SK-N-SH (cell line): ENCODE measurements around the gene TRAF2. TPM values are rescaled to one million over a fixed set of nuclear protein-coding genes. Genes with fewer than 3 reads are reported as not detected.
A peak's percentile ranks its signal among the peaks of the same experiment; 100 is the strongest.

ENCODE experiments used
- CTCF ChIA-PET: fragments of 300-600, 350-600 bp; formaldehyde crosslinking; extraction: SDS; loops from one replicate; lab custom pipeline; 2021; lab: Yijun Ruan, JAX
- POLR2A ChIA-PET: fragments of 350-600 bp; sonication (Branson Sonifier 250); formaldehyde crosslinking; extraction: SDS; loops from one replicate; lab custom pipeline; 2020; ENCODE audit warnings: antibody characterized with exemption, inconsistent platforms; lab: Yijun Ruan, JAX
- DNase-seq: peaks from one replicate; pipeline ENCODE4 v3.0.0; 2012
- H2AFZ ChIP-seq: fragments of 200-600 bp; sonication (generic); 2 replicates; pipeline ENCODE4 v1.8.1; 2016; ENCODE audit warnings: antibody characterized with exemption, mild to moderate bottlenecking, low read depth
- H3F3A ChIP-seq: fragments of 200-600 bp; sonication (generic); replicated peaks from 2 replicates; pipeline ENCODE3; 2016; ENCODE audit warnings: antibody characterized with exemption, mild to moderate bottlenecking; ENCODE audit not compliant: insufficient read depth
- H3K27ac ChIP-seq, 2 experiments: fragments of 200-500 bp in 1 of 2; fragments of 200-600 bp in 1 of 2; sonication (Bioruptor generic) in 1 of 2; sonication (generic), shearing (Covaris generic) in 1 of 2; 2 replicates each; pipeline versions ENCODE4 v1.5.1 to v1.6.1; 2014 to 2016; ENCODE audit warnings: low read depth in 2 of 2, inconsistent platforms in 1 of 2, low read length in 1 of 2, mild to moderate bottlenecking in 1 of 2, mixed read lengths in 1 of 2
- H3K27me3 ChIP-seq: fragments of 200-600 bp; sonication (generic), shearing (Covaris generic); 2 replicates; pipeline ENCODE4 v1.6.1; 2016; ENCODE audit warnings: mixed run types; ENCODE audit not compliant: insufficient read depth
- H3K36me3 ChIP-seq, 2 experiments: fragments of 200-500 bp in 1 of 2; fragments of 200-600 bp in 1 of 2; sonication (Bioruptor generic) in 1 of 2; sonication (generic) in 1 of 2; replicated peaks in 1 of 2; 2 replicates each; pipeline versions ENCODE3 to v1.5.1; 2014 to 2016; ENCODE audit warnings: low read length in 1 of 2, mild to moderate bottlenecking in 1 of 2; ENCODE audit not compliant: insufficient read depth in 2 of 2, control insufficient read depth in 1 of 2
- H3K4me1 ChIP-seq, 2 experiments: fragments of 200-500 bp in 1 of 2; fragments of 200-600 bp in 1 of 2; sonication (Bioruptor generic) in 1 of 2; sonication (generic), shearing (Covaris generic) in 1 of 2; 2 replicates each; pipeline versions ENCODE4 v1.5.1 to v1.6.1; 2014 to 2016; ENCODE audit warnings: low read depth in 1 of 2, low read length in 1 of 2, mixed run types in 1 of 2; ENCODE audit not compliant: insufficient read depth in 2 of 2, control insufficient read depth in 1 of 2
- H3K4me2 ChIP-seq: fragments of 200-600 bp; sonication (generic), shearing (Covaris generic); 2 replicates; pipeline ENCODE4 v1.6.1; 2017; ENCODE audit warnings: mixed run types
- H3K4me3 ChIP-seq, 2 experiments: fragments of 200-500 bp in 1 of 2; fragments of 200-600 bp in 1 of 2; sonication (Bioruptor generic) in 1 of 2; sonication (generic), shearing (Covaris generic) in 1 of 2; 2 replicates each; pipeline versions ENCODE4 v1.5.1 to v1.8.1; 2014 to 2016; ENCODE audit warnings: low read depth in 2 of 2, inconsistent platforms in 1 of 2, low read length in 1 of 2, mild to moderate bottlenecking in 1 of 2, mixed read lengths in 1 of 2, moderate library complexity in 1 of 2
- H3K79me2 ChIP-seq: fragments of 200-600 bp; sonication (generic); 2 replicates; pipeline ENCODE4 v1.8.1; 2017; ENCODE audit warnings: mild to moderate bottlenecking; ENCODE audit not compliant: insufficient read depth
- H3K9ac ChIP-seq: fragments of 200-600 bp; sonication (generic); 2 replicates; pipeline ENCODE4 v1.6.1; 2017; ENCODE audit warnings: mixed run types
- H3K9me2 ChIP-seq: fragments of 200-600 bp; sonication (generic); 2 replicates; pipeline ENCODE4 v1.6.1; 2017; ENCODE audit warnings: mixed run types
- H3K9me3 ChIP-seq: fragments of 200-600 bp; sonication (generic); 2 replicates; pipeline ENCODE4 v1.6.1; 2017; ENCODE audit warnings: mixed run types, mild to moderate bottlenecking, moderate library complexity
- H4K20me1 ChIP-seq: fragments of 200-600 bp; sonication (generic); 2 replicates; pipeline ENCODE4 v1.6.1; 2017; ENCODE audit warnings: mild to moderate bottlenecking, mixed run types; ENCODE audit not compliant: insufficient read depth
- EZH2phosphoT487 ChIP-seq: fragments of 200-600 bp; sonication (generic); IDR thresholded peaks from 2 replicates; pipeline ENCODE4 v1.6.1; 2017; ENCODE audit warnings: low read depth, mixed run types, mild to moderate bottlenecking, antibody characterized with exemption, moderate library complexity, borderline replicate concordance
- FOSL2 ChIP-seq: IDR thresholded peaks from 2 replicates; pipeline ENCODE4 v1.4.0; 2012; ENCODE audit warnings: low read depth, mild to moderate bottlenecking, moderate library complexity, borderline replicate concordance
- FOXJ3 ChIP-seq: sonication (generic); formaldehyde crosslinking; IDR thresholded peaks from 2 replicates; pipeline ENCODE4 v1.5.1; 2020; ENCODE audit warnings: mild to moderate bottlenecking, missing genetic modification reagents
- FOXM1 ChIP-seq: IDR thresholded peaks from 2 replicates; pipeline ENCODE4 v1.4.0; 2012; ENCODE audit warnings: low read depth, mild to moderate bottlenecking
- JUND ChIP-seq: IDR thresholded peaks from 2 replicates; pipeline ENCODE4 v1.4.0; 2012
- NFIC ChIP-seq: IDR thresholded peaks from 2 replicates; pipeline ENCODE4 v1.4.0; 2012; ENCODE audit warnings: borderline replicate concordance
- NRF1 ChIP-seq: IDR thresholded peaks from 2 replicates; pipeline ENCODE4 v1.6.1; 2012; ENCODE audit warnings: low read depth, mild to moderate bottlenecking, low read length
- POLR2AphosphoS5 ChIP-seq: IDR thresholded peaks from 2 replicates; pipeline ENCODE4 v1.6.1; 2012; ENCODE audit warnings: low read depth, low read length
- RCOR1 ChIP-seq: fragments of 150-350 bp; IDR thresholded peaks from 2 replicates; pipeline ENCODE4 v1.6.1; 2017; ENCODE audit warnings: antibody characterized with exemption, low read length
- SIN3A ChIP-seq: IDR thresholded peaks from 2 replicates; pipeline ENCODE4 v1.6.1; 2012; ENCODE audit warnings: low read depth, mild to moderate bottlenecking, low read length, moderate library complexity, borderline replicate concordance
- TAF1 ChIP-seq: IDR thresholded peaks from 2 replicates; pipeline ENCODE4 v1.6.1; 2012; ENCODE audit warnings: low read depth, mild to moderate bottlenecking, low read length, moderate library complexity, borderline replicate concordance
- YY1 ChIP-seq: IDR thresholded peaks from 2 replicates; pipeline ENCODE4 v1.4.0; 2012; ENCODE audit warnings: low read depth, mild to moderate bottlenecking
- WGBS: methylation state at CpG from one replicate; pipeline ENCODE4 v1.1.6; 2017; ENCODE audit warnings: low lambda C conversion rate; 5-methylcytosine and 5-hydroxymethylcytosine counted together
- polyA plus RNA-seq, 3 experiments: library from polyadenylated mRNA; depleted of rRNA; stranded (reverse); fragments of >200 nt; gene quantifications; 2 replicates each; pipeline ENCODE4 v1.2.3, GENCODE V29; 2012
- TF ChIP-seq, protein P1 (sequence below): IDR thresholded peaks from 2 replicates; pipeline ENCODE4; 2012
- TF ChIP-seq, protein P2 (sequence below): IDR thresholded peaks from 2 replicates; pipeline ENCODE4 v1.4.0; 2012; ENCODE audit warnings: low read depth, borderline replicate concordance

Gene TRAF2
- polyA plus RNA-seq, 1 of the 3 experiments (the other 2 are of a cell fraction), result 15.4 TPM

DNA sequence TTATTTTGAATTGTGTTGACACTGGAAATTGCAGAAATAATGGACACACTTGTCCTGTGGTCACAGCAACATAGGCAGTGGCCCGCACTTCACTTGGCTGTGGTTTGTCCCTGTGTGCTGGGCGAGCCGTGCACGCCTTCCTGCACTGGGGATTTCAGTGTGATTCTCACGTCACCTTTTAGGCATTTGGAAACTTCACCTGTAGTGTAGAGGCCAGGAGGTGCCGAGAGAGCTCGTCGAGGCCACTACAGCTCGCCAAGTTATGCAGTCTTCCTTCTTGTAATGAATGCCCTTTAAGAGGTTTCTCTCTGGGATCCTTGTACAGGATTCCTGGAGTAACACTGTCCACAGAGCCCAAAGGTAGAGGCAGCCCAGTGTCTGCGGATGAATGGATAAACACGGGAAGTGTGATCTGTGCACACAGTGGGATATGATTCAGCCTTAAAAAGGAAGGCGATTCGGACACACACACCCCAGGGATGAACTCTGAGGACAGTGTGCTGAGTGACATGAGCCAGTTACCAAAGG, 14.7 kb downstream of the TRAF2 start:
- peak overlapping the region; percentile 34 to 75; a peak in 3 of 4 replicates for H3K27ac ChIP-seq
- peaks cover 6 to 19% of the 10 kb centered on the region in 2 experiments; a peak in 3 of 4 replicates for H3K4me1 ChIP-seq
- 73% methylated on average over 12 of the region's 13 CpGs for WGBS
- TF ChIP-seq, protein P1, sequence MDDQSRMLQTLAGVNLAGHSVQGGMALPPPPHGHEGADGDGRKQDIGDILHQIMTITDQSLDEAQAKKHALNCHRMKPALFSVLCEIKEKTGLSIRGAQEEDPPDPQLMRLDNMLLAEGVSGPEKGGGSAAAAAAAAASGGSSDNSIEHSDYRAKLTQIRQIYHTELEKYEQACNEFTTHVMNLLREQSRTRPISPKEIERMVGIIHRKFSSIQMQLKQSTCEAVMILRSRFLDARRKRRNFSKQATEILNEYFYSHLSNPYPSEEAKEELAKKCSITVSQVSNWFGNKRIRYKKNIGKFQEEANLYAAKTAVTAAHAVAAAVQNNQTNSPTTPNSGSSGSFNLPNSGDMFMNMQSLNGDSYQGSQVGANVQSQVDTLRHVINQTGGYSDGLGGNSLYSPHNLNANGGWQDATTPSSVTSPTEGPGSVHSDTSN, result no peak; the same call in 1 of the 2 replicates
- TF ChIP-seq FOSL2, result peak; percentile 7; the same call in 1 of the 2 replicates
- TF ChIP-seq, protein P2, sequence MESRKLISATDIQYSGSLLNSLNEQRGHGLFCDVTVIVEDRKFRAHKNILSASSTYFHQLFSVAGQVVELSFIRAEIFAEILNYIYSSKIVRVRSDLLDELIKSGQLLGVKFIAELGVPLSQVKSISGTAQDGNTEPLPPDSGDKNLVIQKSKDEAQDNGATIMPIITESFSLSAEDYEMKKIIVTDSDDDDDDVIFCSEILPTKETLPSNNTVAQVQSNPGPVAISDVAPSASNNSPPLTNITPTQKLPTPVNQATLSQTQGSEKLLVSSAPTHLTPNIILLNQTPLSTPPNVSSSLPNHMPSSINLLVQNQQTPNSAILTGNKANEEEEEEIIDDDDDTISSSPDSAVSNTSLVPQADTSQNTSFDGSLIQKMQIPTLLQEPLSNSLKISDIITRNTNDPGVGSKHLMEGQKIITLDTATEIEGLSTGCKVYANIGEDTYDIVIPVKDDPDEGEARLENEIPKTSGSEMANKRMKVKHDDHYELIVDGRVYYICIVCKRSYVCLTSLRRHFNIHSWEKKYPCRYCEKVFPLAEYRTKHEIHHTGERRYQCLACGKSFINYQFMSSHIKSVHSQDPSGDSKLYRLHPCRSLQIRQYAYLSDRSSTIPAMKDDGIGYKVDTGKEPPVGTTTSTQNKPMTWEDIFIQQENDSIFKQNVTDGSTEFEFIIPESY, result no peak
- TF ChIP-seq POLR2AphosphoS5, result no peak
- no peak for TF ChIP-seq SIN3A
- TF ChIP-seq FOXM1, result no peak
- peak overlapping the region; percentile 51; the same call in 1 of the 2 replicates for H3K9ac ChIP-seq
- H3K36me3 ChIP-seq, result peaks cover 16 to 18% of the 10 kb centered on the region in 2 experiments
- ChIA-PET CTCF (no interaction called here), POLR2A (no interaction called here)
- H3K4me2 ChIP-seq, result peak overlapping the region; percentile 45; the same call in 1 of the 2 replicates
- H3K4me3 ChIP-seq, result no peak overlapping the region
- H2AFZ ChIP-seq, result no peak overlapping the region
- DNase-seq, result no peak
- H4K20me1 ChIP-seq, result no peaks in the 10 kb centered on the region
- no peaks in the 10 kb centered on the region for H3K9me3 ChIP-seq
- peaks cover 22% of the 10 kb centered on the region; the same call in 1 of the 2 replicates for H3K79me2 ChIP-seq
- no peaks in the 10 kb centered on the region for H3K9me2 ChIP-seq
- peaks cover 29% of the 10 kb centered on the region for H3F3A ChIP-seq
- H3K27me3 ChIP-seq, result no peaks in the 10 kb centered on the region

DNA sequence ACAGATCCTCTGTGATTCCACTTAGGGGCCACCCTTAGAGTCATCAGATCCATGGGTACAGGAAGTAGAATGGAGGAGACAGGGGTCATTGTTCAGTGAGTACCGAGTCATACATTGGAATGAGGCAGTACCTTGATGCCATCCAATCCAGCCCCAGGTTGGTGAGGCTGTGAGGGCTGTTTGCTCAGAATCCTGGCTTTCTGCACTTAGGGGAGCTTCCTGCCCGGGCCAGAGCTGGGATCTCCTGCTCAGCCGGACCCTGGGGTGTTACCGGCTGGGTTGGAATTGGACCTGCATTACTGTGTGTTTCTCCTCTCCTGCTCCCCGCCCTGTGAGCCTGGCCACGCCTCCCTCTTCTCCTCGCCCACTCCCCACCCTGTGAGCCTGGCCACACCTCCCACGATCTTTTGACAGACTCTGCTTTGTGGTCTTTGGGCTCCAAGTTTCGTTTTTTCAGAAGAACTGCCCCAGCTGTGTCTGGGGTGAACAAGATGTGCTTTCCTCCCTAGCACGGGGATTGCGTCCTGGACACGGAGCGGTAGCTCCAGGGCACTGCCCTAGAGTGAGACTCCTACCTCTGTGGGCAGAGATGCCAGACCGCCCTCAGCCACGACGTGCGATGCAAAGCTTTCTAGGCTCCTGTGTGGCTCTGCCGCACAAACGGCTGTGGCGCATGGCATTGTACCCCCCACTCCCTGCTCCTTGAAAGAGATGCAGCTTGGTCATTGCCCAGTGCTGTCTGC, 15.4 kb downstream of the TRAF2 start:
- H3K9ac ChIP-seq, result peak overlapping the region; percentile 51
- H3K4me1 ChIP-seq, result peaks cover 6 to 19% of the 10 kb centered on the region in 2 experiments; a peak in 3 of 4 replicates
- H3K9me3 ChIP-seq, result no peaks in the 10 kb centered on the region
- peak overlapping the region; percentile 34 to 75 for H3K27ac ChIP-seq
- no peak overlapping the region for H3K4me3 ChIP-seq
- no peaks in the 10 kb centered on the region for H4K20me1 ChIP-seq
- DNase-seq, result no peak
- no peaks in the 10 kb centered on the region for H3K27me3 ChIP-seq
- H3K36me3 ChIP-seq, result peaks cover 16 to 18% of the 10 kb centered on the region in 2 experiments
- H3F3A ChIP-seq, result peaks cover 29% of the 10 kb centered on the region
- CTCF ChIA-PET, result no interaction called here
- no peaks in the 10 kb centered on the region for H3K9me2 ChIP-seq
- POLR2A ChIA-PET, result no interaction called here
- H3K4me2 ChIP-seq, result peak overlapping the region; percentile 45; the same call in 1 of the 2 replicates
- no peak for TF ChIP-seq YY1
- TF ChIP-seq NRF1, result no peak
- no peak for TF ChIP-seq SIN3A
- no peak for TF ChIP-seq JUND
- no peak for TF ChIP-seq RCOR1
- no peak for TF ChIP-seq TAF1
- TF ChIP-seq EZH2phosphoT487, result no peak
- no peak for TF ChIP-seq FOXJ3 (CRISPR knock-in tag)
- no peak for TF ChIP-seq NFIC
- 40% methylated on average over 16 of the region's 20 CpGs for WGBS
- peaks cover 16% of the 10 kb centered on the region; the same call in 1 of the 2 replicates for H3K79me2 ChIP-seq
- H2AFZ ChIP-seq, result no peak overlapping the region
